ENCODE measurements around the gene DCDC2B.
"Not testable (repeated sequence)": the region's sequence is repeated elsewhere in the genome, so short reads cannot be mapped to it uniquely, and the experiment has no call there.

DCDC2B gene

DNA sequence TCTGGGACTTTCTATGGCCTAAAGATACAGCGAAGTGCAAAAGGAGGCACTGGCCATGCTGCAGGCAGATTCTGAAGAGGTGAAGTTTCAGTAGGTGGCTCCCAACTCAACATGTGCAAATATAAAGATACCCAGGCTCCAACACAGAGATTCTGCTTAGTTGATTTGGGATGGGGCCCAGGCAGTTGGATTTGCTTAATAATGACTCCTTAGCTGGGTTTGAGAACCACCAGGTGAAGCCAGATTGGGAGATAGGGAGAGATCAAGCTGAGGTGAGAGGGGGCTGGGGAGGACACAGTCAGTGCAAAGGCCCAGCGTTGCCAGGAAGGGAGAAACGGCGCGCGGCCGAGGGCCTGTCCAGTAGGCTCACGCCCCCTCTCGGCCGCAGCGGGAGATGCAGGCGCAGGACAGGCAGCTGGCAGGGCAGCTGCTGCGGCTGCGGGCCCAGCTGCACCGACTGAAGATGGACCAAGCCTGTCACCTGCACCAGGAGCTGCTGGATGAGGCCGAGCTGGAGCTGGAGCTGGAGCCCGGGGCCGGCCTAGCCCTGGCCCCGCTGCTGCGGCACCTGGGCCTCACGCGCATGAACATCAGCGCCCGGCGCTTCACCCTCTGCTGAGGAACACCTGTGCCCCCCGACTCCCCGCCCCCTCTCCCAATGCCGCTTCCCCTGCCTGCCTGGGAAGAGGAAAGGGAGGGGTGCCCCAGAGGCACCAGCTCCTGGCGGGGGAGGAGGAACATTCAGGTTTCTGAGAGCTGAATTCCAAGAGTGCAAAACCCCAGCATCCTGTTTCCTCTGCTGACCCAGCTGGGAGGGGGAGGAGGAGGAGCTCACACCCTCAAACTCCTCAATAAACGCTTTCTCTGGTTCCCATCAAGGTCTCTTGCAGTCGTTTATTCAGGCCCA, 39.3 kb downstream of the DCDC2B start:
- Histone ChIP-seq H3K27ac (peak overlapping the region in 20 of 21 experiments; percentile 27 to 98 (median 76)), H3K4me3 (peak overlapping the region in 3 of 7 experiments; percentile 4 to 6 (median 6))

DNA sequence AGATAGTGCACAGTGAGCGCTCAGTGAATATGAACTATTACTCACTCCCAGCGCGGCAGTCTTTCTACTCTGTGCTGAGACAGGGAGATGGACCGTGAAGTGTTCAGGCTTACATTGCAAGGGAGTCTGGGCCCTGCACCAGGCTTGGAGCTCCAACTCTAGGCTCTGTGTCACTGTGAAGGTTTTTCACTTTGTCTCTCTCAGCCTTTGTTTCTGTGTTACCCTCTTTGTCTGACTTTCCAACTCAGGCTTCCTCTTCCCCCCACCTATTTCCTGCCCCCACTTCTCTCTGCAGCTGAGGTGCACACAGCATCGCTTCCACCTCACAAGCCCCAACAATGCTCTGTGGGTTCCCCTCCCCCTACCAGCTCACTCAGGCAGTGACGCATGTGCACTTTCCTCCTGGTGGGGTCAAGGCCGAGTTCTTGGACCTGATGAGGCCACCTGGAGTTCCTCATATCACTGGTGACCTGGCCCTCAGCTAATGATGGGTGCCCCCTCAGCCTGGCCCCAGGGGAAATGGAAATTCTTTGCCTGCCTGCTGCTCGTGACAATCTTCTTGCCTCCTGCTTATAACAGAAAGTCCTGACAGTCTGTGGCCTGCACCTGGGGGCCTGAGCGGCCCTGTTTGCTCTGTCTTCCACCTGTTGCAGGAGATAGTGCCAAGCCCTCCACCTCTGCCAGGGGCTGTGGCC, 41.1 kb downstream of the DCDC2B start:
- peak overlapping the region; percentile 47 to 98 (median 77) for H3K27ac ChIP-seq
- H3K4me3 ChIP-seq, result peak overlapping the region in 2 of 7 experiments; percentile 14 to 36

DNA sequence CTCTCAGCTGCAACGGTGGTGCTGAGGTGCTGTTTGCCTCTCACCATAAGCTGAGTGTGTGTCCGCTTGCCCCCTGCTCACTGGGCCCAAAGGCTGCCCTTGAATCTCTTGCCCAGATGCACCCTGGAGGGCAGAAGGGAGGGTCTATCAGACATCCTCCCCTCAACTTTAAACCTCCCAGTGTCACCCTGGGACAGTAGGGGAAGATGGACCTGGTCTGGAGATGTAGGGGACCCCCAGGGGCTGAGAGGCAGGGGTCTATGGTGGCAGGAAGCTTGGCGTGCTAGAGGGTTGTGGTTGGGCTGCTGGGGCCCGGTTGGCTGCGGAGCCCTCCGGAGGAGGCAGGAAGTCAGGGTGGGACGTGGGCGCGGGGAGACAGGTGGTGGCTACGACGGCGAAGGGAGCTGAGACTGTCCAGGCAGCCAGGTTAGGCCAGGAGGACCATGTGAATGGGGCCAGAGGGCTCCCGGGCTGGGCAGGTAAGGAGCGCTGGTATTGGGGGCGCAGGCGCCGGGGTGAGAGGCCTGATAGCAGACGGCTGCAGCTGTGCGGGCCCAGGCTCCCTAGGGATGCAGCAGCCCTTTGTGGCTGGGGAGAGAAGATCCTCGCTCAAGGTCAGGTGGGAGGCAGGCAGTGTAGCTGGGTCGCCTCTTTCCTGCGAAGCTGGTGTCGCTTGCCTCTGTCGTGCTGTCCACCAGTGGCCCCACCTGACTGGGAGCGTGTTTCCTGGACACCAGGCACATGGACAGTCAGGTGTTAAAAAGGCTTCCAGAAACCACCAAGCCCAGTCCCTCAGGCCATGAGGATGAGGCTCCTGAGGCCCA, 42.2 kb downstream of the DCDC2B start, which contains the start of gene LCK:
Gene LCK, plus strand, starts transcription at position 373 of the 824 bp plus-strand sequence. CDS start 23,065 bp downstream, outside the sequence.
- Histone ChIP-seq H3K27ac (peak within 1 kb of the TSS; percentile 47 to 98 (median 77)), H3K4me3 (peak within 1 kb of the TSS; percentile 21 to 37 (median 29))

DNA sequence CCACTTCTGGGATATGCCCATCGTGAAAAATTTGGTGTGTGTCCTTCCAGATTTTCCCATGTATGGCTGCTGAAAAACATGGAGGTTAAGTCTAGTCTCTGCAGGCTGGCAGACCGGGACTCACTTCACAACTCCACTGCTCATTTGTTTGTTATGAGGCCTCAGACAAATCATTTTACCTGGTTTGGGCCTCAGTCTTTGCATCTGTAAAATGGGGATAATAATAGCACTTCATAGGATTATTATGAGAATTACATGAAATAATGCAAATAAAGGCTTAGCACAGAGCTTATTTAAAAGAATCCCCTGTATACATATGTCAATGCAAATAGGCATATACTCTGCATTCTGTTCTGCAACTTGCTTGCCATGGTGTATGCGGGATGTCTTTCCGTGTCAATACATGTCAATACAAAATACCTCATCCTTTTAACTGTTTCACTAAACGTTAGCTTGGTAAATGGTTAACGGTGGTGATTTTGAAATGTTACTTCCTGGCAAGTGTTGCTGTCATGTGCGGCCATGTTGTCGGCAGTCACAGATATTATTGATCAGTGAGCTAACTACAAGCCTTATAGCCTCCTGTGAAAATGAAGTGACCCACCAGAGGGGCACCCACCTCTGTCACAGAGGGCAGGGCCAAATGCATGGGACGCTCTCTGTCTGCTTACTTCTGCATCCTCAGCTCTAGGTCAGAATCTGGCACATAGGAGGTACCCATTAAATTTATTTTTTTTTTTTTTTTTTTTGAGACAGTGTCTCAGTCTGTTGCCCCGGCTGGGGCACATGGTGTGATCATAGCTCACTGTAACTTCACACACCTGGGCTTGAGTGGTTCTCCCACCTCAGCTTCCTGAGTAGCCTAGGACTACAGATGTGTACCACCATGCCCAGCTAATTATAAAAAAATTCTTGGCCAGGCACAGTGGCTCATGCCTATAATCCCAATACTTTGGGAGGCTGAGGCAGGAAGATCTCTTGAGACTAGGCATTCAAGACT, 46.5 kb downstream of the DCDC2B start:
- Histone ChIP-seq H3K27ac (peak overlapping the region in 6 of 21 experiments; percentile 0 to 98 (median 94)), H3K4me3 (peak overlapping the region in 2 of 7 experiments; percentile 3 to 36)

DNA sequence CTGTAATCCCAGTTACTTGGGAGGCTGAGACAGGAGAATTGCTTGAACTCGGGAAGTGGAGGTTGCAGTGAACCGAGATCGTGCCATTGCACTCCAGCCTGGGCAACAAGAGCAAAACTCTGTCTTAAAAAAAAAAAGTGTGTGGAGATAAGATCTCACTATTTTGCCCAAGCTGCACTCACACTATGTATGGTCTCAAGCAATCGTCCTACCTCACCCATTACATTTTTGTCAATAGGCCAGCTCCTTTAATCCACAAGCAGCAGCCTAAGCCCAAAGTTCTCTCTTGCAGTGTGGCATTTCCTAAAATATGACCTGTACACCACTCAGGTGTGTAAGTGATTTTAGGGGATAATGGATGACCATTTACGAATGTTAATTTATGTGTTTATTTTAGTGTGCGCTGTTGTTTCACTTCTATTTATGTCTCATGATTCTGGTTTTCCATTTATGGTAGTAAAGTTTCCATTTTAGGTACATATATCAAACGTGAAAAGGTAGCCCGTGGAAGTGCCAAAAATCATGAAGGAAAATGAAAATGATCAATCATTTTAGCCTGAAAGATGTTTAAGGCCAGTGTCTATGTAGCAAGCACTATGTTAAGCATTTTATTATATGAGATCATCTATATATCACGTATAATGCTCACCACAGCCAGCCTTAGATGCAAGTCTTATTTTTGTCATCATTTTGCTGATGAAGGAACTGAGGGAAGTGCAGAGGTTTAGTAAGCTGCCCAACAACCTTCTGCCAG, 47.8 kb downstream of the DCDC2B start:
- peak overlapping the region in 5 of 21 experiments; percentile 10 to 98 (median 20) for H3K27ac ChIP-seq
- H3K4me3 ChIP-seq, result peak overlapping the region in 1 of 7 experiments; percentile 1

DNA sequence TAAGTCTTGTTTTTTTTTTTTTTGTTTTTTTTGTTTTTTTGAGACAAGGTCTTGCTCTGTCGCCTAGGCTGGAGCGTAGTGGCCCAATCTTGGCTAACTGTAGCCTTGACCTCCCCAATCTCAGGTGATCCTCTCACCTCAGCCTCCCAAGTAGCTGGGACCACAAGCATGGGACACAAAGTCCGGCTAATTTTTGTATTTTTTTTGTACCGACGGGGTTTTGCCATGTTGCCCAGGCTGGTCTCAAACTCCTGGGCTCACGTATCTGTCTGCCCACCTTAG, 48.3 kb downstream of the DCDC2B start:
- H3K4me3 ChIP-seq, result no peak overlapping the region
- H3K27ac ChIP-seq, result peak overlapping the region in 2 of 21 experiments; percentile 20 to 98

DNA sequence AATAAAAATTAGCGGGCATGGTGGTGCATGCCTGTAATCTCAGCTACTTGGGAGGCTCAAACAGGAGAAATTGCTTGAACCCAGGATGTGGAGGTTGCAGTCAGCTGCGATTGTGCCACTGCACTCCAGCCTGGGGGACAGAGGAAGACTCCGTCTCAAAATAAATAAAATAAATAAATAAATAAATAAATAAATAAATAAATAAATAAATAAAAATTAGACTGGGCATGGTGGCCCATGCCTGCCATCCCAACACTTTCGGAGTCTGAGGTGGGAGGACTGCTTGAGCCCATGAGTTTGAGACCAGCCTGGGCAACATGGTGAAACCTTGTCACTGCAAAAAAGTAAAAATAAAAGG, 54.3 kb downstream of the DCDC2B start:
- peak overlapping the region in 1 of 21 experiments; percentile 31 for H3K27ac ChIP-seq
- not testable (repeated sequence) for H3K4me3 ChIP-seq

DNA sequence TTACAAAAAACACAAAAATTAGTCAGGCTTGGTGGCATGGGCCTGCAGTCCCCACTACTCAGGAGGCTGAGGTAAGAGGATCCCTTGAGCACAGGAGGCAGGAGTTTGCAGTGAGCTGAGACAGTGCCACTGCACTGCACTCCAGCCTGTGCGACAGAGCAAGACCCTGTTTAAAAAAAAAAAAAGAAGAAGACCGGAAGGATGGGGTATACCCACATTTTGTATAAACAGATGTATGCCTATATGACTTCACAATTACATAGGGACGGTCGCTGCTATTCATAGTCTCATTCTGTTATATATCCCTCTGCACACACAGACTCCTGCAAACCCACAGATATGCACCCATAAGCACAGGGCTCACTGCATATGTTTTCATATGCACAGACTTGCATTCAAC, 54.9 kb downstream of the DCDC2B start:
- Histone ChIP-seq H3K4me3 (no peak overlapping the region), H3K27ac (peak overlapping the region in 2 of 21 experiments; percentile 26 to 31)
